A673 (cell line): ENCODE results near the gene LBH. TPM values are rescaled to one million over a fixed set of nuclear protein-coding genes. Genes with fewer than 3 reads are reported as not detected.
A peak's percentile ranks its signal among the peaks of the same experiment; 100 is the strongest.

Source experiments
- BruUV-seq: library from RNA; stranded (reverse); fragments of 400-500 nt; replicated peaks from 2 replicates; lab custom pipeline; 2021; lab: Mats Ljungman, UMichigan
- CTCF ChIA-PET: fragments of 300-600 bp; sonication (Branson Sonifier 250); formaldehyde crosslinking; loops from one replicate; lab custom pipeline; 2022; ENCODE audit warnings: antibody characterized with exemption; lab: Charles Lee
- POLR2A ChIA-PET: fragments of 300-600 bp; sonication (Branson Sonifier 250); formaldehyde crosslinking; loops from one replicate; lab custom pipeline; 2022; ENCODE audit warnings: antibody characterized with exemption; ENCODE audit not compliant: low non-redundant PET; lab: Charles Lee
- DNase-seq: peaks from one replicate; pipeline ENCODE4 v3.0.0-alpha.2; 2015; ENCODE audit warnings: low spot score
- H3K27ac ChIP-seq: fragments of 200-600 bp; sonication (generic); 2 replicates; pipeline ENCODE4 v1.5.1; 2016; ENCODE audit warnings: mixed run types, low read depth, mild to moderate bottlenecking, mixed read lengths, antibody characterized with exemption, low read length; ENCODE audit not compliant: poor library complexity, severe bottlenecking
- H3K27me3 ChIP-seq: fragments of 200-600 bp; sonication (generic); replicated peaks from 2 replicates; pipeline ENCODE4 v1.6.1; 2017; ENCODE audit warnings: mixed run types, low read depth, mild to moderate bottlenecking, mixed read lengths, antibody characterized with exemption, low read length; ENCODE audit not compliant: insufficient read depth, poor library complexity
- H3K36me3 ChIP-seq: fragments of 200-600 bp; sonication (generic); 2 replicates; pipeline ENCODE4 v1.6.1; 2016; ENCODE audit warnings: mixed run types, mild to moderate bottlenecking, mixed read lengths, antibody characterized with exemption, low read length; ENCODE audit not compliant: insufficient read depth, poor library complexity, severe bottlenecking
- H3K4me1 ChIP-seq: fragments of 200-600 bp; sonication (generic); 2 replicates; pipeline ENCODE4 v1.6.1; 2017; ENCODE audit warnings: mixed run types, mild to moderate bottlenecking, mixed read lengths, antibody characterized with exemption, low read length; ENCODE audit not compliant: insufficient read depth, poor library complexity, severe bottlenecking
- H3K4me3 ChIP-seq: fragments of 200-600 bp; sonication (generic); 2 replicates; pipeline ENCODE4 v1.5.1; 2016; ENCODE audit warnings: low read depth, mixed run types, mild to moderate bottlenecking, mixed read lengths, low read length; ENCODE audit not compliant: poor library complexity, severe bottlenecking
- H3K9me3 ChIP-seq: fragments of 200-600 bp; sonication (generic); 2 replicates; pipeline ENCODE4 v1.6.1; 2016; ENCODE audit warnings: mixed run types, low read depth, mild to moderate bottlenecking, mixed read lengths, antibody characterized with exemption, low read length; ENCODE audit not compliant: poor library complexity, severe bottlenecking
- CTCF ChIP-seq: fragments of 300-800, 200-600 bp; sonication (generic); conservative IDR thresholded peaks from 2 replicates; pipeline ENCODE4 v1.5.1; 2017; ENCODE audit warnings: low read depth, mild to moderate bottlenecking, antibody characterized with exemption, low read length, moderate library complexity, mixed read lengths
- EZH2 ChIP-seq: fragments of 200-600 bp; sonication (generic); IDR thresholded peaks from 2 replicates; pipeline ENCODE4 v1.6.1; 2017; ENCODE audit warnings: borderline replicate concordance, low read depth, mild to moderate bottlenecking, mixed read lengths, antibody characterized with exemption, low read length; ENCODE audit not compliant: poor library complexity, severe bottlenecking
- intact Hi-C: fragments of 100-400 bp; cut with micrococcal nuclease; formaldehyde crosslinking; loops from one replicate; pipeline ENCODE4 v1.10.0; 2022; ENCODE audit not compliant: unreplicated experiment
- total RNA-seq: library from RNA; stranded (reverse); gene quantifications from 2 replicates; pipeline ENCODE4 v1.2.3, GENCODE V29; 2021

Gene LBH
- total RNA-seq, 1 experiment from 2014 or later, result 140 TPM

GRCh38 chr2:30298302-30298701, 67.0 kb downstream of the LBH start:
- no TSS peak for BruUV-seq
- intact Hi-C loops, result no loop called here
- POLR2A ChIA-PET, result no interaction called here

GRCh38 chr2:30300122-30300455, 68.8 kb downstream of the LBH start:
- Histone ChIP-seq H3K27ac (no peak overlapping the region), H3K4me3 (no peak overlapping the region), H3K9me3 (no peaks in the 10 kb centered on the region), H3K4me1 (peaks cover 16% of the 10 kb centered on the region), H3K36me3 (no peaks in the 10 kb centered on the region), H3K27me3 (no peaks in the 10 kb centered on the region)
- no peak for TF ChIP-seq CTCF
- TF ChIP-seq EZH2, result no peak
- CTCF ChIA-PET, result no interaction called here
- no peak for DNase-seq
- BruUV-seq, result no TSS peak
- intact Hi-C loops, result no loop called here
- POLR2A ChIA-PET, result no interaction called here

More at GRCh38 chr2:30298302-30298701, 67.0 kb downstream of the LBH start:
- H3K27ac ChIP-seq, result no peak overlapping the region
- no peak for DNase-seq
- H3K36me3 ChIP-seq, result no peaks in the 10 kb centered on the region
- no peak overlapping the region for H3K4me3 ChIP-seq
- no peaks in the 10 kb centered on the region for H3K27me3 ChIP-seq
- CTCF ChIA-PET, result no interaction called here
- H3K4me1 ChIP-seq, result peaks cover 16% of the 10 kb centered on the region
- no peak for TF ChIP-seq EZH2
- no peak for TF ChIP-seq CTCF
- H3K9me3 ChIP-seq, result no peaks in the 10 kb centered on the region

GRCh38 chr2:30300456-30301221, 69.3 kb downstream of the LBH start:
- no peaks in the 10 kb centered on the region for H3K36me3 ChIP-seq
- CTCF ChIA-PET, result no interaction called here
- no peak overlapping the region for H3K27ac ChIP-seq
- no peaks in the 10 kb centered on the region for H3K27me3 ChIP-seq
- no peaks in the 10 kb centered on the region for H3K9me3 ChIP-seq
- H3K4me3 ChIP-seq, result no peak overlapping the region
- no TSS peak for BruUV-seq
- peaks cover 16% of the 10 kb centered on the region for H3K4me1 ChIP-seq
- TF ChIP-seq CTCF, result no peak
- TF ChIP-seq EZH2, result no peak
- intact Hi-C loops, result no loop called here
- POLR2A ChIA-PET, result interaction anchor here (0.6 kb wide), 1 partner anchor 70 kb away, joined by 6 read pairs; the partner anchor contains the start of gene LBH
- peak; percentile 18 for DNase-seq
